ENCODE data around the gene AP2S1.
"Not testable (repeated sequence)": the region's sequence is repeated elsewhere in the genome, so short reads cannot be mapped to it uniquely, and the experiment has no call there.

The AP2S1 gene

DNA sequence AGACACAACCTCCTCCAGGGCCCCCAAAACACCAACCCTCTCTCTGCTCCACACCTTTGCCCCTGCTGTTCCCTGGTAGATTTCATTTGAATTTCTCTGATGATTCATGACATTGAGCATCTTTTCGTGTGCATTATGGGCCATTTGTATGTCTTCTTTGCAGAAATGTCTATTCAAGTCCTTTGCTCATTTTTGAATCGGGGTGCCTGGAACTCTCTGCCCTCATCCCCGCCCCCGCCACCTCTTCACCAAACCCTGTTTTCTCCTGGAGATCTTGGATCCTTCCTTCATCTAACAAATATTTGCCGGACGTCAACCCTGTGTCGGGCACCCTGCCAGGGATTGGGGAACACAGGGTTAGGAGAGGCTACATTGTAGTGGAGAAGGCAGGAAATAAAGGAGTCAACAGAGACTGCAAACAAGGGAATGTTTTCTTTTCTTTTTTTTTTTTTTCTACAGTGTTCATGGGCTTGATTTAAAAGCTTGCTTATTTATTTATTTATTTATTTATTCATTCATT is 36.7 kb downstream of the AP2S1 start:
- TF ChIP-seq CTCF (IDR thresholded peaks at IDR 0.05; ENCODE audit: low read depth, low read length, missing control alignments) = no peak
- no peak overlapping the region for H3K4me3 ChIP-seq (ENCODE audit: low read depth, low read length)
- no peak for DNase-seq (ENCODE audit: low read depth)

DNA sequence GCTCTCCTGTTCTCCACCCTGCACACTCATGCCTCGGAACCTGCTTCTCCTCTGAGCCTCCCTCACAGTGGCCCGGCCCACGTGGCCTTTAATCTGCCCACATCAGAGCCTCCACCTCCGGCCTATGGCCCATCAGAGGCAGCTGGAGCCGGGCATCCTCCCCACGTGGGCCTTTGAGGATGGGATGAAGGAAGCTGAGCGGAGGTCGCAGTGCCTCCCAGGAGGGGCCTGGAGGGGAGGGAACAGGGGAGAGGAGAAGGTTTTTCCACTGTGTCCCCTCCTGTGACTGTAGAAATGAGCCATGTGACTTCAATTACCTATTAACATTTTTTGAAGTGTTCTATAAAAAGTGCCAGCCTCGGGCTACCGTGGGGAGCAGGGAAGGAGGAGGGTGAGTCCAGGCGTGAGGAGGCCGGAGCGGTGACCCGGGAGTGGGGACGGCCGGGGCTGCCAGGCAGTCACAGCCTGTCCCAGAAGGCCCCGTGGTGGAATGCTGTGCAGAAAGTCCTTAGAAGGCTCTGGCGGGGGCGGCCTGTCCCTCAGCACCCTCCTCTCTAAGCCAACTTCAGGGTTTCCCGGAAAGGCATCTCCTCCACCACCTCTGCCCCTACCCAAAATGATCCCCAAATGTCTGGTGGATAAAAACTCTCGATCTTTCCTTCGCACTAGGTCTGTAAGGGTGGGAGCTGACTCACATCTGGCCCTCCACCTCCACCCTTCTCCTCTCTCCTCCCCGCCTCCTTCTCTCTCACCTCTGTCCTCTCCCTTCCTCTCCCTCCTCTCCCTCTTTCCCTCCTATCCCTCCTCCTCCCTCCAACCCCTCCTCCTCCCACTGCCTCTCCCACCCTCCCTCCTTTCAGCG is 37.4 kb downstream of the AP2S1 start:
- no peak for DNase-seq (ENCODE audit: low read depth)
- TF ChIP-seq CTCF (IDR thresholded peaks at IDR 0.05; ENCODE audit: low read depth, low read length, missing control alignments) = no peak

GRCh38 chr19:46809534-46810272 is 40.9 kb downstream of the AP2S1 start:
- no peak for DNase-seq (ENCODE audit: low read depth)
- no peak for TF ChIP-seq CTCF (IDR thresholded peaks at IDR 0.05; ENCODE audit: low read depth, low read length, missing control alignments)
- H3K4me3 ChIP-seq (ENCODE audit: low read depth, low read length) = no peak overlapping the region

More for the DNA sequence above, 37.4 kb downstream of the AP2S1 start:
- H3K4me3 ChIP-seq (ENCODE audit: low read depth, low read length) = no peak overlapping the region

GRCh38 chr19:46806656-46807055 is 44.0 kb downstream of the AP2S1 start:
- no peak overlapping the region for H3K4me3 ChIP-seq (ENCODE audit: low read depth, low read length)
- no peak for TF ChIP-seq CTCF (IDR thresholded peaks at IDR 0.05; ENCODE audit: low read depth, low read length, missing control alignments)

GRCh38 chr19:46804432-46804831 is 46.2 kb downstream of the AP2S1 start:
- DNase-seq (ENCODE audit: low read depth); H3K4me3 ChIP-seq (ENCODE audit: low read depth, low read length): not testable (repeated sequence)

More at GRCh38 chr19:46806656-46807055, 44.0 kb downstream of the AP2S1 start:
- no peak for DNase-seq (ENCODE audit: low read depth)

DNA sequence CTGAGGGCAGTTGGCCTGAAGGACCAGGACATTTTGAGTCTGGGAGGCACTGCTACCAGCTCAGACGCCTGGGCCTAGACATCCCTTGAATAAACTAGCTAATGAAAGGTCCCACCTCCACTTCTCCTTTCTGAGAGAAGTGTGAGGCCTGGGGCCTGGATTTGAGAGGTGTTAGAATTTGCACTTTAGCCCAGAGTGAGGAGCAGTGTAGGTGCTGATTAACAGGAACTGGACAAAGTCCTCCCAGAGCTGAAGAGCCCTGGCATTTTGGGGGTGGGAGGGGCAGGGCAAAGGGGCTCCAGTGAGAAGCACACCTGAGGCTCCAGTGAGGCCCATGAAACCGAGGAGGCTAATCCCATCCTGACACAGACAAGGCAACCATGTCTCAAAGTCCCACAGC is 47.1 kb downstream of the AP2S1 start:
- no peak overlapping the region for H3K4me3 ChIP-seq (ENCODE audit: low read depth, low read length)
- no peak for TF ChIP-seq CTCF (IDR thresholded peaks at IDR 0.05; ENCODE audit: low read depth, low read length, missing control alignments)
- no peak for DNase-seq (ENCODE audit: low read depth)

- TF ChIP-seq CTCF (IDR thresholded peaks at IDR 0.05; ENCODE audit: low read depth, low read length, missing control alignments) = no peak
- H3K4me3 ChIP-seq (ENCODE audit: low read depth, low read length) = no peak overlapping the region
- no peak for DNase-seq (ENCODE audit: low read depth)
Observed at GRCh38 chr19:46802152-46802551, 48.5 kb downstream of the AP2S1 start.

Measured in GM12864 (cell line).